Cardiac fibroblast (primary cell): Measurements from ENCODE around the gene CLEC4C.
A peak's percentile ranks its signal among the peaks of the same experiment; 100 is the strongest.
"Not testable (repeated sequence)": the region's sequence is repeated elsewhere in the genome, so short reads cannot be mapped to it uniquely, and the experiment has no call there.

ENCODE experiments used
- DNase-seq, 2 donors: peaks; one replicate each; pipeline versions ENCODE4 v3.0.0 to v3.0.0-alpha.2; 2010; ENCODE audit warnings: low read depth in 2 of 2
- H3K4me3 ChIP-seq, 2 donors: replicated peaks in 1 of 2; 1 replicate in 1 of 2; 2 replicates in 1 of 2; pipeline ENCODE4 v1.5.1; 2011; ENCODE audit warnings: low read depth in 2 of 2, low read length in 2 of 2, mild to moderate bottlenecking in 2 of 2, moderate library complexity in 1 of 2
- TF ChIP-seq, protein P1 (sequence below): IDR thresholded peaks from one replicate; pipeline ENCODE4 v1.5.1; 2011; ENCODE audit warnings: low read depth, mild to moderate bottlenecking, low read length, inconsistent platforms

CLEC4C gene

DNA sequence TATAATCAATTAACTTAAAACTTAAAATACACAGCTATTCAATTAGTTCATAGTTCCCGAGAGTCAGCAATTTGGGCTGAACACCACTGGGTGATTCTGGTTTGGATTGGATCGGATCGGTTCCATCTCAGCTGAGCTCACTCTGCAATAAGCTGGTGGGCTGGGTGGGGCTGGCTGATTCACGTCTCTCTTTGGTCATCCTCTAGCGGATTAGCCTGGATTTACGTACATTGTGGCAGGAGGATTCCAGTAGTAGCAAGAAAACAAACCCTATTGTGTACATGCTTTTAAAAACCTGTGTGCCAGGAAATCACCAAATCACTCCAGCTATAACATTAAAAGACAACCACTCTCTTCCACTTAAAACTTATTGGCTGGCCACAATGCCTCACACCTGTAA lies 3.2 kb upstream of the CLEC4C start:
- no peak for DNase-seq
- no peak overlapping the region for H3K4me3 ChIP-seq
- TF ChIP-seq, protein P1, sequence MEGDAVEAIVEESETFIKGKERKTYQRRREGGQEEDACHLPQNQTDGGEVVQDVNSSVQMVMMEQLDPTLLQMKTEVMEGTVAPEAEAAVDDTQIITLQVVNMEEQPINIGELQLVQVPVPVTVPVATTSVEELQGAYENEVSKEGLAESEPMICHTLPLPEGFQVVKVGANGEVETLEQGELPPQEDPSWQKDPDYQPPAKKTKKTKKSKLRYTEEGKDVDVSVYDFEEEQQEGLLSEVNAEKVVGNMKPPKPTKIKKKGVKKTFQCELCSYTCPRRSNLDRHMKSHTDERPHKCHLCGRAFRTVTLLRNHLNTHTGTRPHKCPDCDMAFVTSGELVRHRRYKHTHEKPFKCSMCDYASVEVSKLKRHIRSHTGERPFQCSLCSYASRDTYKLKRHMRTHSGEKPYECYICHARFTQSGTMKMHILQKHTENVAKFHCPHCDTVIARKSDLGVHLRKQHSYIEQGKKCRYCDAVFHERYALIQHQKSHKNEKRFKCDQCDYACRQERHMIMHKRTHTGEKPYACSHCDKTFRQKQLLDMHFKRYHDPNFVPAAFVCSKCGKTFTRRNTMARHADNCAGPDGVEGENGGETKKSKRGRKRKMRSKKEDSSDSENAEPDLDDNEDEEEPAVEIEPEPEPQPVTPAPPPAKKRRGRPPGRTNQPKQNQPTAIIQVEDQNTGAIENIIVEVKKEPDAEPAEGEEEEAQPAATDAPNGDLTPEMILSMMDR: no peak

DNA sequence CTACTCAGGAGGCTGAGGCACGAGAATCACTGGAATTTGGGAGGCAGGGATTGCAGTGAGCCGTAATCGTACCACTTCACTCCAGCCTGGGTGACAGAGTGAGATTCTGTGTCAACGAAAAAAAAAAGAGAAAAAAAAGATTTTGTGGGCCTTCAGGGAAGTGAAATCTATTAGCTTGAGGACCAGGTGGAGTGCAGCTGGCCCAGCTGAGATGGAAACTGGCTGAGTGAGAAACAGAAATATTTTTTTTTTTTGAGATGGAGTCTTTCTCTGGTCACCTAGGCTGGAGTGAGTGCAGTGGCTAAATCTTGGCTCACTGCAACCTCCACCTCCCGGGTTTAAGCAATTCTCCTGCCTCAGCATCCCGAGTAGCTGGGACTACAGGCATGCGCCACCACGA lies 2.3 kb upstream of the CLEC4C start:
- DNase-seq: no peak
- H3K4me3 ChIP-seq: no peak overlapping the region
- TF ChIP-seq, protein P1: no peak

DNA sequence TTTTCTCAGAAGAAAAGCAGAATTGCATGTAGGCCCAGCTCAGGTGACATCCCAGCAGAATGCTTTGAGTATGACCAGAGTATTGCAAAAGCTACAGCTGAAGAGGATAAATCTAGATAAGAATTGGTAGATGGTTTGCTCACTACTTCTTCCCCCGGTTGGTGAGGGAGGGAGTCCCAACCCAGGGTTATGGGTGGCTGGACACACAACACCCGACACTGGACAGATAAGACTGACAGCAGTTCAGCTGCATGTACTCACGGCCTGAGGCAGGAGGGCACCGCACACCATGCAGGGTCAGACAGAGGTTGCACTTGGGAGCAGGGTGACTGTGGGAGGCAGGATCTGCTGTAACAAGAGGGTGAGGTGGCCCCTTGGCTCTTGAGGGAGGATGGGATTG lies 1.7 kb upstream of the CLEC4C start:
- TF ChIP-seq, protein P1: no peak
- DNase-seq: no peak
- H3K4me3 ChIP-seq: no peak overlapping the region

DNA sequence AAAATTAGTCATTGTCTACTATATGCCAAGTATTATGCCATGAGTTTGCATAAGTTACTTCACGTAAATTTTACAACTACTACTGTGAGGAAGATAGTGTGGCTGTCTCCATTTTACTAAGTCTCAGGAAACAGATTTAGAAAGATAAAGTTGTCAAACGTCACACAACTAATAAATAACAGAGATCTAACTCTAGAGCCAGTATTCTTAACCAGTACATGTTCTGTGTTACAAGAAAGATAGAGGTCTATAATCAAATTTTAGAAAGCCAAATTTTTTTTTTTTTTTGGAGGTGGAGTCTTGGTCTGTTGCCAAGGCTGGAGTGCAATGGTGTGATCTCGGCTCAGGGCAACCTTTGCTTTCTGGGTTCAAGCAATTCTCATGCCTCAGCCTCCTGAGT lies 14.2 kb downstream of the CLEC4C start:
- TF ChIP-seq, protein P1: no peak
- DNase-seq: no peak
- H3K4me3 ChIP-seq: no peak overlapping the region

DNA sequence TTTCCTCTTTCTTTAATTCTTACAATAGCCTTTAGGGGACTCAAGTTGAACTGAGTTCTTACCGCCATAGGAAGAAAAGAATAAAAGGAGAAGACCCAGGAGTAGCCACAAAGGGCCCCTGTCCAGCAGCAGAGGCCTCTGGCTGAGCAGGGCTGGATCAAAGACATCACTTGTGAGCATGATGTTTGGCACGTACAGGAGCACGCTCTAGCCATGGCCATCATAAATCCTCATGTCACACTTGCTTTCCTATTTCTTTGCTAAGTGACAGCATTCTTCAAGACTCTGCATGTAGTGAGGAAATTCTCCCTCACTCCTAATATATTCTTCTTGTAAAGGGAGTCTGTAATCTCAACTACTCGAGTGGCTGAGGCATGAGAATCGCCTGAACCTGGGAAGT lies 15.7 kb downstream of the CLEC4C start:
- TF ChIP-seq, protein P1: no peak
- DNase-seq: no peak
- H3K4me3 ChIP-seq: no peak overlapping the region

DNA sequence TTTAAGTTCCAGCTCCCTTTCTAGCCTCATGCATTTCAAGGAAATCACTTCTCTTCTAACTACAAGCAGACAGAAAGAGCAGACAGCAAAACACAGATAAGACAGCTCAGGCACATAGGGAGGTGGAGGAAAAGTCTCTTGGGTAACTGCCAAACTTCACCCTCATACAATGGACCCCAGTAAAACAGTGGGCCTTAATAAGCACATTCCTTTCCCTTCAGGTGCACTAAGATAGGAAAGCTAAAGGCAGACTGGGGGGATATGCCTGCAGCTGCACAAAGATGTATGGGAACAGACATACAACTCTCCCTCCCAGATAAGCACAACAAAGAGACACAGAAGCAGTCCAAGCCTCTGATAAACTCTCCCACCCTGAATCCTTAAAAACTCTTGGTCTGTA lies 16.2 kb downstream of the CLEC4C start:
- H3K4me3 ChIP-seq, DNase-seq: not testable (repeated sequence)

DNA sequence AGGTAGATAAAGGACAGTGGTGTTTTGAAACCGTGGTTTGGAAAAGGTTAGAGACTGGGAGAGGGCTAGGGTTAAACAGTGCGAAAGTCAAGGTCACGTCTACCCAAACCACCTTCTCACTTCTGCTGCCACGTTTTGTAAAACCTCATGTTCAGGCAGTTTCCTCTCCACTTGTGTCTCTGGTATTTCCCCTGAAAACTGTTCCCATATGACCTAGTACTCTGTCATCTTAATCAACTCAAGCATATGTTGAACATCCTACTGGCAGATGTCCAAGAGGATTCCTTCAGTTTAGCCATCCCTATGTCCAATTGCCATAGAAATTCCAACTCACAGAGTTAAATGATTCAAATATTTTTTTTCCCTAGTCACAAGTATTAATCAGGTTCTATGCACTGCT lies 17.4 kb downstream of the CLEC4C start:
- DNase-seq: peak in 1 of 2 donors; percentile 1
- H3K4me3 ChIP-seq: no peak overlapping the region
- TF ChIP-seq, protein P1: no peak
